LoVo (cell line): ENCODE measurements around the gene TBC1D5.
A peak's percentile ranks its signal among the peaks of the same experiment; 100 is the strongest.
"Not testable (repeated sequence)": the region's sequence is repeated elsewhere in the genome, so short reads cannot be mapped to it uniquely, and the experiment has no call there.

Experiments
- DNase-seq: peaks from one replicate; pipeline ENCODE4 v3.0.0-alpha.2; 2016; ENCODE audit warnings: low spot score

Gene TBC1D5

GRCh38 chr3:17714473-17714872, 28.0 kb downstream of the TBC1D5 start:
- DNase-seq = no peak

- DNase-seq = no peak
These were observed 33.1 kb downstream of the TBC1D5 start for GRCh38 chr3:17709236-17709810.

DNA sequence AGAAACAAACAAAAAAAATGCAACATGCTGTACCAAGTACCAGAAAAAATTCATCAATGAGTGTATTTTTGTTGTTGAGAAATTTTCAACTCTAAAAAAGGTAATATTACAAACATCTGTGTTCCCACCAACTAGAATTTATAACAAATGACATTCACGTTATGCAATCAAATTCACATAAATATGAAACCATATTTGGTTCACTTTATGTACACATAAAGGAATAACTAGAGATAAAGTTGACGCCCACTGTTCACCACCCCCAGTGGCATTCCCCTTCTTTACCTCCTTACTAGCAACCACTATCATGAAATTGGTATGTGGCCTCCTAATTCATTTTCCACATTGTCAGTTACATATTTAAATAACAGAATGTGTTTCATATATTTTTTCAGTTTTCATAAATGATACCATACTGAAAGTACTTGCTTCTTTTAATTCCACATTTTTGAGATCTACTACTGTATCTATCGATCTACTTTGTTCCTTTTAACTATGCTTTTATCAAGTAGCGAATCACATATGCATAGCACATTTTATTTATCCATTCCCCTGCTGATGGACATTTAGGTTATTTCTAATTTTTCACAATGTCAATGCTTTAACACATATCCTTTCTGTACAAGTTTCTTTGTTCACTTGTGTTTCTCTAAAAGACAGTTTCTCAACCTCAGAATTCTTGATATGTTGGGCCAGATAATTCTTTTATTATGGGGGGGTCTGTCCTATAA, 34.5 kb downstream of the TBC1D5 start:
- DNase-seq = no peak

DNA sequence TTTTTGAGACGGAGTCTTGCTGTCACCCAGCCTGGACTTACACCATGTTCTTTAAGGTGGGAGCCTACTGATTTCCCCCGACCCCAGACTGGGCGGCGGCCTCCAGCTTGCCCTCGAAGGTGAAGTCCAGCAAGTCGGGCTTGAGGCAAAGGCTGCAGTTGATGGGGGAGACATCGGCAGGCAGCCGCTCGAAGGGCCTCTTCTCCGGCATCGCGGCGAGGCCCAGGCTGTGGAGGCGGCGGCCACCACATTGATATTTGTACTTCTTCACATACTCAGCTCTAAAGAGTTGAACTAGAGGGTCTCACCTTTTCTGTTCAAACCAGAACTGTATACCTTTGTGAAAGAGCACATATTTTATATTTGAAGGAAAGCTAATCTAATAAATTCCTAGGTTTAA, 36.4 kb downstream of the TBC1D5 start:
- DNase-seq = not testable (repeated sequence)

GRCh38 chr3:17699815-17700214, 42.6 kb downstream of the TBC1D5 start:
- not testable (repeated sequence) for DNase-seq

DNA sequence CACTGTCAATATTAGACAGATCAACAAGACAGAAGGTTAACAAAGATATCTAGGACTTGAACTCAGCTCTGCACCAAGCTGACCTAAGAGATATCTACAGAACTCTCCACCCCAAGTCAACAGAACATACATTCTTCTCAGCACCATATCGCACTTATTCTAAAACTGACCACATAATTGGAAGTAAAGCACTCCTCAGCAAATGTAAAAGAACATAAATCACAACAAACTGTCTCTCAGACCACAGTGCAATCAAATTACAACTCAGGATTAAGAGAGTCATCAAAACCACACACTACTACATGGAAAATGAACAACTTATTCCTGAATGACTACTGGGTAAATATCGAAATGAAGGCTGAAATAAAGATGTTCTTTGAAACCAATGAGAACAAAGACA, 46.8 kb downstream of the TBC1D5 start:
- not testable (repeated sequence) for DNase-seq

DNA sequence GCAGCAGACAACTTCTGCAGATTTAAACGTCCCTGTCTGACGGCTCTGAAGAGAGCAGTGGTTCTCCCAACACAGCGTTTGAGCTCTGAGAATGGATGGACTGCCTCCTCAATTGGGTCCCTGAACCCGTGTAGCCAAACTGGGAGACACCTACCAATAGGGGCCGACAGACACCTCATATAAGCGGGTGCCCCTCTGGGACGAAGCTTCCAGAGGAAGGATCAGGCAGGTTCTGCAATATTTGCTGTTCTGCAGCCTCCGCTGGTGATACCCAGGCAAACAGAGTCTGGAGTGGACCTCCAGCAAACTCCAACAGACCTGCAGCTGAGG, 48.8 kb downstream of the TBC1D5 start:
- not testable (repeated sequence) for DNase-seq

GRCh38 chr3:17692846-17693669, 49.4 kb downstream of the TBC1D5 start:
- DNase-seq = peak; percentile 44

DNA sequence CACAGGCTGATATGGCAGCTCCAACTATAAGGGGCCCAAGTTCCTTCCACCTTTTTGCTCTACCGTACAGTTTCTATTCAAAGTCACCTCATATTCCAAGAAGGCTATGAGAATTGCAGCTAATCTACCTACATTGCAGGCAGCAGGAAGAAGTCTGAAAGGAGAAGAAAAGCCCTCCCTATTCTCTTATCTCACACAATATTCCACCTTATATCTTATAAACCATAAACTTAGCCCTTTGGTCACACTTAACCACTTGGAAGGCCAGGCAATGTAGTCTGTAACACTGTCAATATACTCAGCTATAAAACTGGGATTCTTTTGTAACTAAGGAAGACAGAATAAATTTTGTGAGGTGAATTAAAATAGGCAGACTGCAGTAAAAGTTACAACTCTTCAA, 54.9 kb downstream of the TBC1D5 start:
- no peak for DNase-seq

GRCh38 chr3:17686613-17687012, 55.8 kb downstream of the TBC1D5 start:
- no peak for DNase-seq

DNA sequence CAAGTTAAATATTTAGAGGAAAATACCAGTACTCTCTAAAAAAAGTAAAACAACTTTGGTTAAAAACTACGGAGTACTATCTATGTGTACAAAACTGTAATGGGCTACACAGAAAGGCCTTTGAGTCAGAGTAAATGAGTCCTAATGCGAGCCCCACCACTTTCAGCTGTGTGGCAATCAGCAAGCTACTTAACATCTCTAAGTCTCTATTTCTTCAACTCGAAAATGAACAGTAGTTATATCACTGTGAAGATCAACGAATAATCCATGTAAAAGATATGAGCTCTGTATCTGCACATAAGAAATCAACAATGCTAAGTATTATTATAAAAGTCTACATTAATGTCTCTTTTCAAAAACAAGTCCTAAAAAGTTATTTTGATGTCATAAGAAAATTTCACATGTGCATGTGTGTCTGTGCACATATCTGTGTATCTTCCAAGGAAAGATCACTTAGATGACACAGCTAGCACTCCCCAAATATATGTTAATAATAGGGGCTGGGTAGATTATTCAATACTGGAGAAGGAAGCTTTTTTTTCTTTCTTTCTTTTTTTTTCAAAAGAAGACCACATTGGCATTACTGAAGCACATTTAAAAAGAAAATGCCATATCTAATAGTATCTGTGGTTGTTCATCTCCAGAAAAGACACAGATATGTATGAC, 58.8 kb downstream of the TBC1D5 start:
- no peak for DNase-seq

DNA sequence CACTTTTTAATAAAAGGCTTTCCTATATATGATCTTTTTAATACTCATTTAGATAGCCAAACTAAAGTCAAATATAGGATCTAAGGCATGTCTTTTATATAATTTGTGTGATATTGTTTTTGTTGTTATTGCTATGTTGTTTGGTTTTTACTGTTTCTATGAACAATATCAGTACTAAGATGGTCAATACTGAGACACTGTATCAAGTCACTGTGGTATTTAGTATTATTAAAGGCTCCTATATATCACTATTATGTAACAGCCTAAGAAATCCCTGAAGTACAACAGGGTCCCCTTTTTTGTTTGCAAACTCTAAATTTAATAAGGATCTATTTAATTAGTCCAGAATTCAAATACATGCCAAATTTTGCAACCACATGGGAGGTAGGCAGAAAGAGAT, 61.9 kb downstream of the TBC1D5 start:
- no peak for DNase-seq

GRCh38 chr3:17678116-17678741, 64.2 kb downstream of the TBC1D5 start:
- DNase-seq = no peak

- no peak for DNase-seq
These were observed 68.2 kb downstream of the TBC1D5 start for GRCh38 chr3:17674082-17674686.

DNA sequence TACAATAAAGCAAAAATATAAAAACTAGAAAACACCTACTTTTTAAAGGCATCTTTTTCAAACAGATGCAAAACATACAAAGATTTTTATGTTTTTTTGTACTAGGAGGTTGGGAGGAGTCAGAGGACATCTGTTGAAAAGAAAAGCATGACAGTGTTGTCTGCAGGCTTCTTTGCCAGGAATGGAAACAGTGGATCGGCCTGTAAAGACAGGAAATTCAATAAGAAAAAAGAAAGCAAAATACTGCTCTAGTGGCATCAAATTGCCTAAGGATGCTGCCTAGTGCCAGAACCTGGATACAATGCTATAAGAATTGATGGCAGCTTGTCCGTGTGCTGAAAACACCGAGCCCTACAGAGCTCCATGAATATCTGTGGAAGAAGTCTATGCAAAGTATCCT, 69.9 kb downstream of the TBC1D5 start:
- DNase-seq = no peak

DNA sequence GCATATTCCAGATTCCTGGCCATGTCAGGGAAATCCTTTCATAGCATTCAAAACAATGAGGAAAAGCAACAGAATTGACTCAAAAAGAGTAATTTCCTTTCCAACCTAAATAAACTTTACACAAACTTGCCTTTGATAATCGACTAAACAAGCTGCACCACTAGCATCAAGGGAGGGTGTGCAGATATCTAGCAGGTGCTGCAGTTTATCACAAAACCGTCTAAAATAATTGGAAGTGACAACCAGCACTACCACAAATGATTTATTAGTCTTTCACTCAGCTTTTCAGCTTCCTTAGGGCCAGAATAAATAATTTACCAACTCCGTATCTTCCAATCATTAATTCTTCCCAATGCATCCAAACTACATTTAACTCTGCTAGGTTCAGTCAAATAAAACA, 71.7 kb downstream of the TBC1D5 start:
- no peak for DNase-seq

- no peak for DNase-seq
These were observed 77.5 kb downstream of the TBC1D5 start for GRCh38 chr3:17664923-17665322.

DNA sequence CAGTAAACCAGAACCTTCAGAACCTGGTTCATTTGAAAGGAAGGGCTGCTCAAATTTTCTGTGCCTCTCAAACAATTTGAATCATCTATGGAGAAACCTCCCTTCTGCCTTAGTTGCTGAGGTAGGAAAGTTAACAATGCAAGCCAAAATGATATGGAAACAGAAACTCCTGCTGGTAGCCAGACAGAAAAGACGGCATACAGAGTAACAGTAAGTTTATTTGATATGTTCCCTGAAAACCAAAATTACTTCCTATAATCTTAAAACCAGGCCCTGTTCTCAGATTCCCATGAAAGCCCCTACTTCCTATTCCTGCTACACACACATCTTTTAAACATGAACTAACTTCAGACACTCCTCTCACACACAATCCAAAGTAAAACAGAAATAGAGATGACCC, 86.2 kb downstream of the TBC1D5 start:
- DNase-seq = no peak

GRCh38 chr3:17655743-17656142, 86.7 kb downstream of the TBC1D5 start:
- no peak for DNase-seq

DNA sequence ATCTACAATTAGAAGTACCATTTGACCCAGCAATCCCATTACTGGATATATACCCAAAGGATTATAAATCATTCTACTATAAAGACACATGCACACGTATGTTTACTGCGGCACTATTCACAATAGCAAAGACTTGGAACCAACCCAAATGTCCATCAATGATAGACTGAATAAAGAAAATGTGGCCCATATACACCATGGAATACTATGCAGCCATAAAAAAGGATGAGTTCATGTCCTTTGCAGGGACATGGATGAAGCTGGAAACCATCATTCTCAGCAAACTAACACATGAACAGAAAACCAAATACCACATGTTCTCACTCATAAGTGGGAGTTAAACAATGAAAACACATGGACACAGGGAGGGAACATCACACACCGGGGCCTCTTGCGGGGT, 92.7 kb downstream of the TBC1D5 start:
- not testable (repeated sequence) for DNase-seq

DNA sequence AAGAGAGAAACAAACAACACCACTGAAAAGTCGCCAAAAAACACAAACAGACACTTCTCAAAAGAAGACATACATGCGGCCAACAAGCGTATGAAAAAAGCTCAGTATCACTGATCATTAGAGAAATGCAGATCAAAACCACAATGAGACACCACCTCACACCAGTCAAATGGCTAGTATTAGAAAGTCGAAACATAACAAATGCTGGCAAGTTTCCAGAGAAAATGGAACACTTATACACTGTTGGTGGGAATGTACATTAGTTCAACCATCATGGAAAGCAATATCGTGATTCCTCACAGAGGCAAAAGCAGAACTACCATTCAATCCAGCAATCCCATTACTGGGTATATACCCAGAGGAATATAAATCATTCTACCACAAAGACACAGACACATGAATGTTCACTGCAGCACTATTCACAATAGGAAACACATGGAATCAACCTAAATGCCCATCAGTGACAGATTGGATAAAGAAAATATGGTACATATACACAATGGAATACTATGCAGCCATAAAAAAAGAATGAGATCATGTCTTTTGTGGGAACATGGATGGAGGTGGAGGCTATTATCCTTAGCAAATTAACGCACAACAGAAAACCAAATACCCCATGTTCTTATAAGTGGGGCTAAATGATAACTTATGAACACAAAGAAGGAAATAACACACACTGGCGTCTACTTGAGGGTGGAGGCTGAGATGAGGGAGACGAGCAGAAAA, 93.6 kb downstream of the TBC1D5 start:
- DNase-seq = not testable (repeated sequence)
